Spleen (tissue), 7 donors: ENCODE measurements around the gene CHST15.

Experiments used
- POLR2A ChIP-seq, 3 donors: fragments of 450-650 bp; IDR thresholded peaks; one replicate each; pipeline ENCODE4 v1.5.1; 2017; ENCODE audit warnings: antibody characterized with exemption in 3 of 3, mild to moderate bottlenecking in 1 of 3
- POLR2AphosphoS5 ChIP-seq, 3 donors: sonication (generic); formaldehyde crosslinking; IDR thresholded peaks; one replicate each; pipeline ENCODE4 v1.5.1; 2017; ENCODE audit warnings: antibody characterized with exemption in 3 of 3
- TF ChIP-seq, protein P1 (sequence below), 11 experiments: fragments of 200-600 bp in 7 of 11; fragments of 450-650 bp in 4 of 11; sonication (generic) in 4 of 11; IDR thresholded peaks in 8 of 11; conservative IDR thresholded peaks in 3 of 11; 1 replicate in 7 of 11; 2 replicates in 4 of 11; pipeline versions ENCODE4 v1.4.0 to v1.8.0; 2016 to 2021; ENCODE audit warnings: antibody characterized with exemption in 11 of 11, inconsistent platforms in 4 of 11, mild to moderate bottlenecking in 1 of 11
- donor health status: DM: no; HTN: no; CAD: no; lungs with moderate emphysema.
- donor health status: DM: no; HTN: no; CAD: no.
- donor health status: DM: no; HTN: no; CAD: no.

DNA sequence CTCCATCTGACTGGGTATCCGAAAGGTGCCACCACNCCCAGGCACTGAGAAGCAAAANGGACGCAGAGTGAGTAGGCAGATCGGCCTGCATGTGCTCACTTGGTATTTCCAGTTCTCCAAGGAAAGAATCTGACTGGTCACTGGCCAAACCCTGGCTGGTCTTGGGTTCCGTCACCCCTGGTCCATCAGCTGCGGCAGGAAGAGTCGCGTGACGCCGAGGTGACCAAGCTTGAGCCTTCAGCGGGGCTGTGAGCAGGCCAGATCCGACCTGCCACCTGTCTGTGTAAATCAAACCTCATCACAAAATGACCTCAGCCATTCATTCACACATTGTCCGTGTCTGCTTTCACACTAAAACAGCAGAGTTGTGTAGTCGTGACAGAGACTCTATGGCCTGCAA is 28.8 kb upstream of the CHST15 start:
- TF ChIP-seq, protein P1, sequence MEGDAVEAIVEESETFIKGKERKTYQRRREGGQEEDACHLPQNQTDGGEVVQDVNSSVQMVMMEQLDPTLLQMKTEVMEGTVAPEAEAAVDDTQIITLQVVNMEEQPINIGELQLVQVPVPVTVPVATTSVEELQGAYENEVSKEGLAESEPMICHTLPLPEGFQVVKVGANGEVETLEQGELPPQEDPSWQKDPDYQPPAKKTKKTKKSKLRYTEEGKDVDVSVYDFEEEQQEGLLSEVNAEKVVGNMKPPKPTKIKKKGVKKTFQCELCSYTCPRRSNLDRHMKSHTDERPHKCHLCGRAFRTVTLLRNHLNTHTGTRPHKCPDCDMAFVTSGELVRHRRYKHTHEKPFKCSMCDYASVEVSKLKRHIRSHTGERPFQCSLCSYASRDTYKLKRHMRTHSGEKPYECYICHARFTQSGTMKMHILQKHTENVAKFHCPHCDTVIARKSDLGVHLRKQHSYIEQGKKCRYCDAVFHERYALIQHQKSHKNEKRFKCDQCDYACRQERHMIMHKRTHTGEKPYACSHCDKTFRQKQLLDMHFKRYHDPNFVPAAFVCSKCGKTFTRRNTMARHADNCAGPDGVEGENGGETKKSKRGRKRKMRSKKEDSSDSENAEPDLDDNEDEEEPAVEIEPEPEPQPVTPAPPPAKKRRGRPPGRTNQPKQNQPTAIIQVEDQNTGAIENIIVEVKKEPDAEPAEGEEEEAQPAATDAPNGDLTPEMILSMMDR (IDR thresholded peaks at IDR 0.05 in 8 of 11, conservative IDR thresholded peaks at IDR 0.05 in 3 of 11): no peak
- no peak for TF ChIP-seq POLR2AphosphoS5 (IDR thresholded peaks at IDR 0.05)
- no peak for TF ChIP-seq POLR2A (IDR thresholded peaks at IDR 0.05)
